Nephron (organoid): ENCODE data around the gene PTPN7.

Source experiments
- H3K27ac Mint-ChIP-seq, 3 experiments: 2 replicates each; pipeline ENCODE4 v1.8.0; 2020; ENCODE audit warnings: mixed read lengths in 3 of 3, mild to moderate bottlenecking in 2 of 3, moderate library complexity in 1 of 3
- H3K27me3 Mint-ChIP-seq: 2 replicates; pipeline ENCODE4 v1.8.0; 2021; ENCODE audit warnings: low read depth, mild to moderate bottlenecking, moderate library complexity, mixed read lengths
- H3K36me3 Mint-ChIP-seq: 2 replicates; pipeline ENCODE4 v1.8.0; 2020; ENCODE audit warnings: low read depth, mixed read lengths
- H3K4me1 Mint-ChIP-seq: 2 replicates; pipeline ENCODE4 v1.8.0; 2020; ENCODE audit warnings: mixed read lengths
- H3K4me3 Mint-ChIP-seq, 3 experiments: 2 replicates each; pipeline ENCODE4 v1.8.0; 2020; ENCODE audit warnings: mild to moderate bottlenecking in 3 of 3, mixed read lengths in 3 of 3, moderate library complexity in 2 of 3
- H3K9me3 Mint-ChIP-seq: 2 replicates; pipeline ENCODE4 v1.8.0; 2020; ENCODE audit warnings: mixed read lengths
- CTCF ChIP-seq, 3 experiments: fragments of 200-600 bp; sonication (generic); IDR thresholded peaks; one replicate each; pipeline ENCODE4 v1.5.0; 2021; ENCODE audit warnings: antibody characterized with exemption in 3 of 3; ENCODE audit not compliant: unreplicated experiment in 3 of 3

Gene PTPN7

GRCh38 chr1:202155478-202156021 lies 4.9 kb downstream of the PTPN7 start:
- no peak overlapping the region for H3K4me3 Mint-ChIP-seq
- H3K36me3 Mint-ChIP-seq = no peaks in the 10 kb centered on the region
- H3K27me3 Mint-ChIP-seq = no peaks in the 10 kb centered on the region
- TF ChIP-seq CTCF (IDR thresholded peaks at IDR 0.05; ENCODE audit: unreplicated experiment in 3 of 3) = no peak
- peaks cover 29% of the 10 kb centered on the region for H3K4me1 Mint-ChIP-seq
- no peaks in the 10 kb centered on the region for H3K9me3 Mint-ChIP-seq
- peak overlapping the region in 2 of 3 experiments; percentile 50 to 54 for H3K27ac Mint-ChIP-seq

GRCh38 chr1:202154766-202155477 lies 5.5 kb downstream of the PTPN7 start:
- H3K27ac Mint-ChIP-seq = peak overlapping the region; percentile 50 to 74 (median 54)
- no peaks in the 10 kb centered on the region for H3K36me3 Mint-ChIP-seq
- no peaks in the 10 kb centered on the region for H3K27me3 Mint-ChIP-seq
- peak; percentile 46 to 58 (median 58) for TF ChIP-seq CTCF (IDR thresholded peaks at IDR 0.05; ENCODE audit: unreplicated experiment in 3 of 3)
- peaks cover 29% of the 10 kb centered on the region for H3K4me1 Mint-ChIP-seq
- no peaks in the 10 kb centered on the region for H3K9me3 Mint-ChIP-seq
- H3K4me3 Mint-ChIP-seq = no peak overlapping the region

GRCh38 chr1:202154148-202154765 lies 6.1 kb downstream of the PTPN7 start:
- peaks cover 24% of the 10 kb centered on the region for H3K4me1 Mint-ChIP-seq
- H3K27ac Mint-ChIP-seq = peak overlapping the region; percentile 50 to 74 (median 54)
- no peak for TF ChIP-seq CTCF (IDR thresholded peaks at IDR 0.05; ENCODE audit: unreplicated experiment in 3 of 3)
- H3K4me3 Mint-ChIP-seq = no peak overlapping the region
- no peaks in the 10 kb centered on the region for H3K36me3 Mint-ChIP-seq
- H3K27me3 Mint-ChIP-seq = no peaks in the 10 kb centered on the region
- no peaks in the 10 kb centered on the region for H3K9me3 Mint-ChIP-seq

GRCh38 chr1:202153284-202153683 lies 7.1 kb downstream of the PTPN7 start:
- Mint-ChIP-seq H3K36me3 (no peaks in the 10 kb centered on the region), H3K4me1 (peaks cover 18% of the 10 kb centered on the region), H3K27me3 (no peaks in the 10 kb centered on the region), H3K4me3 (no peak overlapping the region), H3K27ac (peak overlapping the region in 1 of 3 experiments; percentile 16), H3K9me3 (no peaks in the 10 kb centered on the region)
- TF ChIP-seq CTCF (IDR thresholded peaks at IDR 0.05; ENCODE audit: unreplicated experiment in 3 of 3) = no peak

- Mint-ChIP-seq H3K36me3 (no peaks in the 10 kb centered on the region), H3K27ac (no peak overlapping the region), H3K4me1 (peaks cover 18% of the 10 kb centered on the region), H3K27me3 (no peaks in the 10 kb centered on the region), H3K4me3 (no peak overlapping the region), H3K9me3 (no peaks in the 10 kb centered on the region)
- no peak for TF ChIP-seq CTCF (IDR thresholded peaks at IDR 0.05; ENCODE audit: unreplicated experiment in 3 of 3)
Observed at GRCh38 chr1:202152399-202152798, 8.0 kb downstream of the PTPN7 start.
